ENCODE data around the gene DIO3. TPM values are rescaled to one million over a fixed set of nuclear protein-coding genes. Genes with fewer than 3 reads are reported as not detected.

The DIO3 gene
- total RNA-seq, 3 donors from 2014 or later: 1.3 to 5.1 (median 1.6) TPM

- H3K36me3 ChIP-seq: no peaks in the 10 kb centered on the region
- peaks cover 0 to 51% of the 10 kb centered on the region in 2 donors for H3K27me3 ChIP-seq
- H3K27ac ChIP-seq: no peak overlapping the region
- intact Hi-C loops (cut with DNase I; ENCODE audit: low total_unique reads): no loop called here
- peaks cover 10 to 12% of the 10 kb centered on the region in 2 donors for H3K9me3 ChIP-seq
- no peak for TF ChIP-seq CTCF (IDR thresholded peaks at IDR 0.05)
- no peak for TF ChIP-seq POLR2AphosphoS5 (IDR thresholded peaks at IDR 0.05)
- no peak for TF ChIP-seq POLR2A (IDR thresholded peaks at IDR 0.05)
- no peak overlapping the region for H3K4me3 ChIP-seq
- H3K4me1 ChIP-seq: peaks cover 0 to 7% of the 10 kb centered on the region in 2 donors
- no peak for DNase-seq (ENCODE audit: low spot score in 2 of 2)
Measured at GRCh38 chr14:101557321-101557695, 4.0 kb upstream of the DIO3 start.

GRCh38 chr14:101557811-101558738, 3.2 kb upstream of the DIO3 start:
- H3K36me3 ChIP-seq: no peaks in the 10 kb centered on the region
- TF ChIP-seq POLR2A (IDR thresholded peaks at IDR 0.05): no peak
- no peak for TF ChIP-seq POLR2AphosphoS5 (IDR thresholded peaks at IDR 0.05)
- TF ChIP-seq CTCF (IDR thresholded peaks at IDR 0.05): no peak
- no peak overlapping the region for H3K27ac ChIP-seq
- H3K4me1 ChIP-seq: peaks cover 0 to 7% of the 10 kb centered on the region in 2 donors
- H3K9me3 ChIP-seq: peaks cover 10 to 15% of the 10 kb centered on the region in 2 donors
- intact Hi-C loops (cut with DNase I; ENCODE audit: low total_unique reads): no loop called here
- peaks cover 0 to 59% of the 10 kb centered on the region in 2 donors for H3K27me3 ChIP-seq
- no peak for DNase-seq (ENCODE audit: low spot score in 2 of 2)
- H3K4me3 ChIP-seq: peak overlapping the region in 1 of 3 donors; percentile 54

GRCh38 chr14:101558739-101559240, 2.5 kb upstream of the DIO3 start:
- peaks cover 0 to 61% of the 10 kb centered on the region in 2 donors for H3K27me3 ChIP-seq
- no peak for DNase-seq (ENCODE audit: low spot score in 2 of 2)
- no peak overlapping the region for H3K27ac ChIP-seq
- H3K4me1 ChIP-seq: peaks cover 0 to 7% of the 10 kb centered on the region in 2 donors
- intact Hi-C loops (cut with DNase I; ENCODE audit: low total_unique reads): no loop called here
- H3K36me3 ChIP-seq: no peaks in the 10 kb centered on the region
- H3K4me3 ChIP-seq: peak overlapping the region; percentile 54 to 67 (median 56)
- no peak for TF ChIP-seq CTCF (IDR thresholded peaks at IDR 0.05)
- TF ChIP-seq POLR2A (IDR thresholded peaks at IDR 0.05): no peak
- no peak for TF ChIP-seq POLR2AphosphoS5 (IDR thresholded peaks at IDR 0.05)
- H3K9me3 ChIP-seq: peaks cover 10 to 15% of the 10 kb centered on the region in 2 donors

GRCh38 chr14:101559250-101559623, 2.1 kb upstream of the DIO3 start:
- H3K4me3 ChIP-seq: peak overlapping the region; percentile 54 to 67 (median 56)

More at GRCh38 chr14:101559250-101559623, 2.1 kb upstream of the DIO3 start:
- H3K9me3 ChIP-seq: peaks cover 10 to 15% of the 10 kb centered on the region in 2 donors
- DNase-seq (ENCODE audit: low spot score in 2 of 2): no peak
- peak overlapping the region in 1 of 2 donors; percentile 56 for H3K27ac ChIP-seq
- H3K4me1 ChIP-seq: peaks cover 0 to 7% of the 10 kb centered on the region in 2 donors
- intact Hi-C loops (cut with DNase I; ENCODE audit: low total_unique reads): no loop called here
- TF ChIP-seq POLR2A (IDR thresholded peaks at IDR 0.05) (no peak), POLR2AphosphoS5 (IDR thresholded peaks at IDR 0.05) (no peak), CTCF (IDR thresholded peaks at IDR 0.05) (no peak)
- no peaks in the 10 kb centered on the region for H3K36me3 ChIP-seq
- H3K27me3 ChIP-seq: peaks cover 0 to 65% of the 10 kb centered on the region in 2 donors

Measured in breast epithelium (tissue), 4 donors.